Measurements from ENCODE around the gene RBM47. TPM values are rescaled to one million over a fixed set of nuclear protein-coding genes. Genes with fewer than 3 reads are reported as not detected.

Gene RBM47
- polyA plus RNA-seq, 3 donors = 79.5 to 101 (median 92.8) TPM

DNA sequence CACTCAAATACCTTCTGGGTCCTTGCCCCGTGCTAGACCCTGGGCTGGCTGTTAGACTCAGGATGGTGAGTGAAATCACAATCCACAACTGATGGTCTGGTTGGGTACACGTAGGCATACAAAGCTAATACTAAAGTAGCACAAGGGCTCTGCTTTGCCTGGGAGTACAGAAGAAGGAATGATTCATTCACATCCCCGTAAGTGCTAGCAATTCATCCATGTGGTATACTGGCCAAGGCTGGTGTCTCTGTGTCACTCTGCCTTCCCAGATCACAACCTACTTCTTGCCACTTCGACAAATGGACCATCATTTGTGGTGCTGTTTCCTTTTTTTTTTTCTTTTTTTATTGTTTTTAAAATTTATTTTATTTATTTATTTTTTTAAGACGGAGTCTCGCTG is 19.7 kb upstream of the RBM47 start:
- no peaks in the 10 kb centered on the region for H3K9me3 Mint-ChIP-seq
- no peak overlapping the region for H3K4me3 ChIP-seq (replicated peaks in 1 of 3; ENCODE audit: low read depth in 2 of 3, low read length in 3 of 3)

DNA sequence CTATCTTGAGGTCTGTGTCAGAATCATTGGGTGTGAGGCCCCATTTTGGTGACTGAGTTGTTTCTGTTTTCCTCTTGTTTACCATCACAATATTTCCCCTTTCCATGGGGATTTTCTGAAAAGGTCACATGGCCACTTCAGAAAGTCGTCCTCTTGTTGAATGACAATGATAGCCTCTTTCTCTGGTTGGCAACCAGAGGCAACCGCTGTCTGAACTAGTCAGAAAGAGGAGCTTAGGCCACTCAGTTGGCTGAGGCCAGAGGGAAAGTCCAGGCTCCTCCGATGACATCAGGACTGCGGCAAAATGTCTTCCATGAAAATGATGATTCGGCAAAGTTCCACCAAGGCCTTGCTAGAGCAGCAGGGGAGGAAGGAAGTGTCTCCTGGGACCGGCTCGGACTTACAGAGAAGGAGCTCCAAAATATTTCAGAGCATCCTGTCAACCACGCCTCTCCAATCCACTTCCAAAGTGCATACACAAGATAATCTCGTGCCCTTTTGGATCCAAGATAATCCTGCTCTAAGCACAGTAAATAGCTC is 19.1 kb upstream of the RBM47 start:
- peak; percentile 58 to 91 (median 77) for DNase-seq
- H3K79me2 ChIP-seq (ENCODE audit: insufficient read depth, low read length) = no peaks in the 10 kb centered on the region
- Mint-ChIP-seq H3K36me3 (no peaks in the 10 kb centered on the region), H3K4me3 (no peak overlapping the region), H3K9me3 (no peaks in the 10 kb centered on the region), H3K4me1 (peaks cover 25% of the 10 kb centered on the region), H3K27ac (peak overlapping the region; percentile 30 to 92 (median 76)), H3K27me3 (ENCODE audit: low read depth in 3 of 3) (peaks cover 0 to 3% (median 2%) of the 10 kb centered on the region in 3 donors)
- intact Hi-C loops (cut with micrococcal nuclease) = no loop called here
- H3K9ac ChIP-seq (ENCODE audit: insufficient read depth, low read length, poor library complexity, severe bottlenecking) = no peak overlapping the region
- H3K4me3 ChIP-seq (replicated peaks in 1 of 3; ENCODE audit: low read depth in 2 of 3, low read length in 3 of 3) = no peak overlapping the region
- peak overlapping the region; percentile 8 for H2AFZ ChIP-seq (ENCODE audit: insufficient read depth, low read depth, low read length, poor library complexity, severe bottlenecking)
- no peaks in the 10 kb centered on the region for H4K20me1 ChIP-seq (ENCODE audit: insufficient read depth, low read length)
- H3K36me3 ChIP-seq (replicated peaks in 1 of 2; ENCODE audit: control insufficient read depth in 1 of 2, insufficient read depth in 2 of 2, low read length in 2 of 2) = no peaks in the 10 kb centered on the region
- TF ChIP-seq, protein P1, sequence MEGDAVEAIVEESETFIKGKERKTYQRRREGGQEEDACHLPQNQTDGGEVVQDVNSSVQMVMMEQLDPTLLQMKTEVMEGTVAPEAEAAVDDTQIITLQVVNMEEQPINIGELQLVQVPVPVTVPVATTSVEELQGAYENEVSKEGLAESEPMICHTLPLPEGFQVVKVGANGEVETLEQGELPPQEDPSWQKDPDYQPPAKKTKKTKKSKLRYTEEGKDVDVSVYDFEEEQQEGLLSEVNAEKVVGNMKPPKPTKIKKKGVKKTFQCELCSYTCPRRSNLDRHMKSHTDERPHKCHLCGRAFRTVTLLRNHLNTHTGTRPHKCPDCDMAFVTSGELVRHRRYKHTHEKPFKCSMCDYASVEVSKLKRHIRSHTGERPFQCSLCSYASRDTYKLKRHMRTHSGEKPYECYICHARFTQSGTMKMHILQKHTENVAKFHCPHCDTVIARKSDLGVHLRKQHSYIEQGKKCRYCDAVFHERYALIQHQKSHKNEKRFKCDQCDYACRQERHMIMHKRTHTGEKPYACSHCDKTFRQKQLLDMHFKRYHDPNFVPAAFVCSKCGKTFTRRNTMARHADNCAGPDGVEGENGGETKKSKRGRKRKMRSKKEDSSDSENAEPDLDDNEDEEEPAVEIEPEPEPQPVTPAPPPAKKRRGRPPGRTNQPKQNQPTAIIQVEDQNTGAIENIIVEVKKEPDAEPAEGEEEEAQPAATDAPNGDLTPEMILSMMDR (IDR thresholded peaks at IDR 0.05) = no peak
- H3K9me3 ChIP-seq (replicated peaks in 1 of 2; ENCODE audit: control insufficient read depth in 1 of 2, insufficient read depth in 1 of 2, low read length in 2 of 2) = no peaks in the 10 kb centered on the region
- H3K27me3 ChIP-seq (ENCODE audit: control insufficient read depth in 2 of 2, insufficient read depth in 2 of 2, low read length in 2 of 2) = no peaks in the 10 kb centered on the region
- WGBS (ENCODE audit: insufficient coverage) = 72% methylated on average over 5 of the region's 9 CpGs
- no peak overlapping the region for H3K4me2 ChIP-seq (replicated peaks; ENCODE audit: extremely low read depth, low read length, poor library complexity, severe bottlenecking)
- H3K27ac ChIP-seq (ENCODE audit: low read depth in 1 of 2, low read length in 2 of 2) = peak overlapping the region; percentile 15 to 66
- peaks cover 16 to 22% of the 10 kb centered on the region in 2 donors for H3K4me1 ChIP-seq (ENCODE audit: control insufficient read depth in 1 of 2, insufficient read depth in 2 of 2, low read length in 2 of 2)

More for the DNA sequence above, 19.7 kb upstream of the RBM47 start:
- no peaks in the 10 kb centered on the region for H3K79me2 ChIP-seq (ENCODE audit: insufficient read depth, low read length)
- 90% methylated on average over 2 of the region's 6 CpGs for WGBS (ENCODE audit: insufficient coverage)
- no peaks in the 10 kb centered on the region for H4K20me1 ChIP-seq (ENCODE audit: insufficient read depth, low read length)
- no peak overlapping the region for H3K4me2 ChIP-seq (replicated peaks; ENCODE audit: extremely low read depth, low read length, poor library complexity, severe bottlenecking)
- no peaks in the 10 kb centered on the region for H3K36me3 ChIP-seq (replicated peaks in 1 of 2; ENCODE audit: control insufficient read depth in 1 of 2, insufficient read depth in 2 of 2, low read length in 2 of 2)
- no peak overlapping the region for H3K4me3 Mint-ChIP-seq
- DNase-seq = peak in 1 of 3 donors; percentile 52
- H3K27ac Mint-ChIP-seq = peak overlapping the region; percentile 30 to 92 (median 76)
- H3K9me3 ChIP-seq (replicated peaks in 1 of 2; ENCODE audit: control insufficient read depth in 1 of 2, insufficient read depth in 1 of 2, low read length in 2 of 2) = no peaks in the 10 kb centered on the region
- H3K27me3 ChIP-seq (ENCODE audit: control insufficient read depth in 2 of 2, insufficient read depth in 2 of 2, low read length in 2 of 2) = no peaks in the 10 kb centered on the region
- peak overlapping the region in 1 of 2 donors; percentile 66 for H3K27ac ChIP-seq (ENCODE audit: low read depth in 1 of 2, low read length in 2 of 2)
- intact Hi-C loops (cut with micrococcal nuclease) = no loop called here
- peaks cover 0 to 3% (median 2%) of the 10 kb centered on the region in 3 donors for H3K27me3 Mint-ChIP-seq (ENCODE audit: low read depth in 3 of 3)
- peaks cover 30% of the 10 kb centered on the region for H3K4me1 Mint-ChIP-seq
- H3K36me3 Mint-ChIP-seq = no peaks in the 10 kb centered on the region
- no peak overlapping the region for H3K9ac ChIP-seq (ENCODE audit: insufficient read depth, low read length, poor library complexity, severe bottlenecking)
- H3K4me1 ChIP-seq (ENCODE audit: control insufficient read depth in 1 of 2, insufficient read depth in 2 of 2, low read length in 2 of 2) = peaks cover 21 to 27% of the 10 kb centered on the region in 2 donors
- TF ChIP-seq, protein P1 (IDR thresholded peaks at IDR 0.05) = no peak
- peak overlapping the region; percentile 8 for H2AFZ ChIP-seq (ENCODE audit: insufficient read depth, low read depth, low read length, poor library complexity, severe bottlenecking)

Data from CD14-positive monocyte (primary cell).